Uterus (tissue), 4 donors: ENCODE results near the gene SINHCAF. TPM values are rescaled to one million over a fixed set of nuclear protein-coding genes. Genes with fewer than 3 reads are reported as not detected.

Experiments used
- DNase-seq, 2 donors: peaks; one replicate each; pipeline ENCODE4 v3.0.0-alpha.2; 2019 to 2020
- H3K27ac ChIP-seq, 2 donors: fragments of 200-600 bp; sonication (generic); 1 replicate in 1 of 2; 2 replicates in 1 of 2; pipeline ENCODE4 v1.5.1; 2016 to 2018
- H3K27me3 ChIP-seq, 2 donors: fragments of 200-600 bp; sonication (generic); one replicate each; pipeline ENCODE4 v1.5.1; 2018 to 2019; ENCODE audit warnings: control low read depth in 1 of 2
- H3K36me3 ChIP-seq, 2 donors: fragments of 200-600 bp; sonication (generic); one replicate each; pipeline ENCODE4 v1.5.1; 2019; ENCODE audit warnings: control low read depth in 1 of 2
- H3K4me1 ChIP-seq, 2 donors: fragments of 200-600 bp; sonication (generic); one replicate each; pipeline ENCODE4 v1.5.1; 2018 to 2019; ENCODE audit warnings: control low read depth in 1 of 2
- H3K4me3 ChIP-seq, 2 donors: fragments of 200-600 bp; sonication (generic); 1 replicate in 1 of 2; 2 replicates in 1 of 2; pipeline ENCODE4 v1.5.1; 2018 to 2019; ENCODE audit warnings: mild to moderate bottlenecking in 1 of 2
- H3K9me3 ChIP-seq, 2 donors: fragments of 200-600 bp; sonication (generic); one replicate each; pipeline ENCODE4 v1.5.1; 2019; ENCODE audit warnings: control low read depth in 1 of 2
- POLR2A ChIP-seq, 2 donors: fragments of 450-650 bp; IDR thresholded peaks; one replicate each; pipeline ENCODE4 v1.6.1; 2016; ENCODE audit warnings: antibody characterized with exemption in 2 of 2, mild to moderate bottlenecking in 1 of 2, moderate library complexity in 1 of 2
- intact Hi-C: fragments of 100-400 bp; cut with DNase I; formaldehyde crosslinking; loops from one replicate; pipeline ENCODE4 v1.15.1; 2023; ENCODE audit warnings: low total_unique reads
- total RNA-seq, 4 donors: library from RNA; depleted of rRNA in 3 of 4; stranded (reverse); fragments of >200 nt in 3 of 4; gene quantifications; one replicate each; pipeline versions ENCODE4 v1.1.0 to v1.2.4, GENCODE V29; 2014 to 2023
- TF ChIP-seq, protein P1 (sequence below), 4 experiments: fragments of 200-600 bp in 2 of 4; fragments of 450-650 bp in 2 of 4; sonication (generic) in 2 of 4; IDR thresholded peaks; one replicate each; pipeline ENCODE4 v1.5.1; 2016 to 2019; ENCODE audit warnings: antibody characterized with exemption in 4 of 4, mild to moderate bottlenecking in 2 of 4, moderate library complexity in 1 of 4
- donor health status: DM: yes; HTN: yes; CAD: no.

SINHCAF gene
- total RNA-seq, 4 donors from 2014 or later: 26.1 to 237 (median 109) TPM

GRCh38 chr12:31298922-31299321 lies 27.0 kb downstream of the SINHCAF start:
- intact Hi-C loops: no loop called here
- no peak overlapping the region for H3K4me3 ChIP-seq
- DNase-seq: no peak
- H3K27ac ChIP-seq: peak overlapping the region; percentile 38 to 55
- TF ChIP-seq, protein P1, sequence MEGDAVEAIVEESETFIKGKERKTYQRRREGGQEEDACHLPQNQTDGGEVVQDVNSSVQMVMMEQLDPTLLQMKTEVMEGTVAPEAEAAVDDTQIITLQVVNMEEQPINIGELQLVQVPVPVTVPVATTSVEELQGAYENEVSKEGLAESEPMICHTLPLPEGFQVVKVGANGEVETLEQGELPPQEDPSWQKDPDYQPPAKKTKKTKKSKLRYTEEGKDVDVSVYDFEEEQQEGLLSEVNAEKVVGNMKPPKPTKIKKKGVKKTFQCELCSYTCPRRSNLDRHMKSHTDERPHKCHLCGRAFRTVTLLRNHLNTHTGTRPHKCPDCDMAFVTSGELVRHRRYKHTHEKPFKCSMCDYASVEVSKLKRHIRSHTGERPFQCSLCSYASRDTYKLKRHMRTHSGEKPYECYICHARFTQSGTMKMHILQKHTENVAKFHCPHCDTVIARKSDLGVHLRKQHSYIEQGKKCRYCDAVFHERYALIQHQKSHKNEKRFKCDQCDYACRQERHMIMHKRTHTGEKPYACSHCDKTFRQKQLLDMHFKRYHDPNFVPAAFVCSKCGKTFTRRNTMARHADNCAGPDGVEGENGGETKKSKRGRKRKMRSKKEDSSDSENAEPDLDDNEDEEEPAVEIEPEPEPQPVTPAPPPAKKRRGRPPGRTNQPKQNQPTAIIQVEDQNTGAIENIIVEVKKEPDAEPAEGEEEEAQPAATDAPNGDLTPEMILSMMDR (IDR thresholded peaks at IDR 0.05): no peak
- no peak for TF ChIP-seq POLR2A (IDR thresholded peaks at IDR 0.05)
- peaks cover 0 to 7% of the 10 kb centered on the region in 2 donors for H3K4me1 ChIP-seq
- no peaks in the 10 kb centered on the region for H3K27me3 ChIP-seq
- no peaks in the 10 kb centered on the region for H3K36me3 ChIP-seq
- H3K9me3 ChIP-seq: no peaks in the 10 kb centered on the region

DNA sequence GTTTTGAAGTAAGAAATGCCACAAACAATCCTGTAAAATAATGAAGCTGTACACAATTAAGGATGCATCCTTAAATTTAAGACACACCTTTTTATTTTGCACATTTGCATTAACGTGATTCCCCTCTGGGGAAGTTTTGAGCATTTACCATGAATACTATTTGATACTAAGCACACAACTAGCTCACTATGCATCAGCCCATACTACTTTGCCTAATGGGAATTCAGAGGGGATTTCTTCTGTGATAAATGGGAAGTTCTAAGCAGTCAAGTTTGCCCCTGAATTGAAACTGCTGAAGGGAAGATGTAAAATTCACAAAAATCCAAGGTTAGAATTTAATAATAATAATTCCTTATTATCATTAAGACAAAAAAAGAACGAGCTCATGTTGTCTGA lies 27.4 kb downstream of the SINHCAF start:
- H3K4me1 ChIP-seq: peaks cover 0 to 7% of the 10 kb centered on the region in 2 donors
- no peak for TF ChIP-seq POLR2A (IDR thresholded peaks at IDR 0.05)
- H3K27ac ChIP-seq: peak overlapping the region; percentile 38 to 55
- no peak for DNase-seq
- no peaks in the 10 kb centered on the region for H3K27me3 ChIP-seq
- no peaks in the 10 kb centered on the region for H3K36me3 ChIP-seq
- intact Hi-C loops: no loop called here
- H3K4me3 ChIP-seq: no peak overlapping the region
- H3K9me3 ChIP-seq: no peaks in the 10 kb centered on the region

DNA sequence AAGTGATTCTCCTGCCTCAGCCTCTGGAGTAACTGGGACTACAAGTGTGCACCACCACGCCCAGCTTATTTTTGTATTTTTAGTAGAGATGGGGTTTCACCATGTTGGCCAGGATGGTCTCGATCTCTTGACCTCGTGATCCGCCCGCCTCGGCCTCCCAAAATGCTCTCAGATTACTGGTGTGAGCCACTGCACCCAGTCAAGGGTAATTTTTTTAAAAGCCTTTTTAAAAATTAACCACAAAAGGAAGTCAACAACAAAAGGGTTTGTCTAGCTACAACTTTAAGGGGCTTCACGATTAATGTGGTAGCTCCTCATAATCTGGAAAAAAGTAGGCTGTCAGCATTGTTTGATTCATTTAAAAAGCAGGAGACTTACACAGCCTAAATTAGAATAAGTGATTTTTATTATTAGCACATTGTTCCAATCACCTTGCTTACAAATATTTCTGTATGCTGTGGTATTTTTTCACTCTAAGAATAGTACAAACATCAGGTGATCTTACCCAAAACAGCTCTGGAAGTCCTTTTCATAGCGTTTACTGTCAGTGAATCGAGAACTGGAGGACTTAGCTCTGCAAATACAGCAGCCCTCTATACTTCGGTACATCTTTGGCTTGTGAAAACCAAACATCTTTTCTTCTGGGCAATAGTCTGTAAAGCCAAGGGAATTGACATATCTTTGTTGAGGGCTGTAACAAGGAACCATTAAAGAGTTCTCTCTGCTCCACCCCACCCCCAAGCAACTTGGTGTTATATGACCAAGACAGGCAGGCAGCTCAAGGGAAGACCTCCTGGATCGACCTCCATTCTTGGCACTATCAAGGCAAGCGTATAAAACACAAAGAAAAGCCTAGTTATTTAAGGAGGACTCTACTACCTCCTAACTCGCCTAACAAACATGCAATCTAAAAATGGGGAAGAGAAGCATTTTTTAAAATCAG lies 28.1 kb downstream of the SINHCAF start:
- Histone ChIP-seq H3K27ac (peak overlapping the region; percentile 38 to 55), H3K4me3 (no peak overlapping the region), H3K27me3 (no peaks in the 10 kb centered on the region), H3K36me3 (no peaks in the 10 kb centered on the region), H3K4me1 (peaks cover 0 to 5% of the 10 kb centered on the region in 2 donors), H3K9me3 (no peaks in the 10 kb centered on the region)
- no peak for DNase-seq
- TF ChIP-seq, protein P1 (IDR thresholded peaks at IDR 0.05): no peak
- no peak for TF ChIP-seq POLR2A (IDR thresholded peaks at IDR 0.05)
- intact Hi-C loops: no loop called here

GRCh38 chr12:31289441-31289840 lies 36.5 kb downstream of the SINHCAF start:
- Histone ChIP-seq H3K9me3 (no peaks in the 10 kb centered on the region), H3K36me3 (peaks cover 0 to 2% of the 10 kb centered on the region in 2 donors), H3K27me3 (no peaks in the 10 kb centered on the region), H3K27ac (no peak overlapping the region), H3K4me3 (no peak overlapping the region), H3K4me1 (no peaks in the 10 kb centered on the region)
- no peak for DNase-seq
- TF ChIP-seq POLR2A (IDR thresholded peaks at IDR 0.05): no peak
- TF ChIP-seq, protein P1 (IDR thresholded peaks at IDR 0.05): no peak
- intact Hi-C loops: no loop called here

- no peaks in the 10 kb centered on the region for H3K27me3 ChIP-seq
- H3K9me3 ChIP-seq: no peaks in the 10 kb centered on the region
- H3K4me3 ChIP-seq: no peak overlapping the region
- no peak for DNase-seq
- H3K27ac ChIP-seq: peak overlapping the region; percentile 20 to 31
- intact Hi-C loops: no loop called here
- H3K4me1 ChIP-seq: no peaks in the 10 kb centered on the region
- H3K36me3 ChIP-seq: peaks cover 0 to 2% of the 10 kb centered on the region in 2 donors
- no peak for TF ChIP-seq POLR2A (IDR thresholded peaks at IDR 0.05)
- TF ChIP-seq, protein P1 (IDR thresholded peaks at IDR 0.05): no peak
Observed at GRCh38 chr12:31288381-31288780, 37.6 kb downstream of the SINHCAF start.
